HL-60 (cell line): ENCODE data around the gene TRAPPC1.

Experiments
- GABPA ChIP-seq: IDR thresholded peaks from 2 replicates; pipeline ENCODE4 v1.6.1; 2012; ENCODE audit warnings: low read depth
- POLR2AphosphoS5 ChIP-seq: IDR thresholded peaks from 2 replicates; pipeline ENCODE4 v1.6.1; 2012; ENCODE audit warnings: low read depth
- SPI1 ChIP-seq: IDR thresholded peaks from 2 replicates; pipeline ENCODE4 v1.6.1; 2012; ENCODE audit warnings: low read depth, mild to moderate bottlenecking, borderline replicate concordance
- TF ChIP-seq, protein P1 (sequence below): IDR thresholded peaks from one replicate; pipeline ENCODE4 v1.5.1; 2011; ENCODE audit warnings: low read length, control low read depth, inconsistent platforms; ENCODE audit not compliant: insufficient read depth
- TF ChIP-seq, protein P2 (sequence below): IDR thresholded peaks from 2 replicates; pipeline ENCODE4 v1.6.1; 2012; ENCODE audit warnings: low read depth; ENCODE audit not compliant: insufficient replicate concordance

DNA sequence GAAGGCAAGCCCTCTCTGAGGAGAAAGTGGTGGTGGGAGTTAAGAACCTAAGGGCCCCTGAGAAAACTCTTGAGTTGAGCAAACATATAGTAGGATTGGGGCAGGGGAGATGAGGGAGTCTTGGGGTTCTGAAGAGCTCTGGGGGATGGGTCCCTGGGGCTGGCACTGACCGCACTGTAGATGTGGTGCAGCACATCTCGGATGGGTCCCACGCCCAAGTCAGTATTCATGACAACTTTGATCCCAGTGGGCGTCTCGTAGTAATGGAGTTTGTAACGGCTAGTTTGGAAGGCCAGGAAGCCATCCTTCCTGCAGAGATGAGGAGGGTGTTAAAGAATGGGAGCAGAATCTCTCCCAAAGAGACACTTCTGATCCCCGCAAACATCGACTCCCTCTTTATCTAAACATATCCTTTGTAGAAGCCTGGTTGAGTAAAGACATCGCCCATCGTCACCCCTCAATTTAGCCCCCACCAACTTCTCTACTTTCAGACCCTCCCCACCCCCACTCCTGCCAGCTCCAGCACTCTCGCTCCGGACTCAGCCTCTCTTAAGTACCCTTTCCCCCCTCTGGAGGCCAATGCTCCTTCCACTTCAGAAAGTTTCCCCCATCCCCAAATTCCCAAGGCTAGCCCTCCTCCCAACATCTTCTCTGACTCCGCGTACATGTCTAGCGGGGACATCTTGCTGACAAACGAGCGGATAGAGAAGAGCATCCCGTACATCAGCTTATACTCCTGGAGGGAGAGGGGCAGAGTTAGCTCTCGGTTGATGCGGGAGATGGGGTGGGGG lies 710 bp downstream of the TRAPPC1 start:
- TF ChIP-seq, protein P1, sequence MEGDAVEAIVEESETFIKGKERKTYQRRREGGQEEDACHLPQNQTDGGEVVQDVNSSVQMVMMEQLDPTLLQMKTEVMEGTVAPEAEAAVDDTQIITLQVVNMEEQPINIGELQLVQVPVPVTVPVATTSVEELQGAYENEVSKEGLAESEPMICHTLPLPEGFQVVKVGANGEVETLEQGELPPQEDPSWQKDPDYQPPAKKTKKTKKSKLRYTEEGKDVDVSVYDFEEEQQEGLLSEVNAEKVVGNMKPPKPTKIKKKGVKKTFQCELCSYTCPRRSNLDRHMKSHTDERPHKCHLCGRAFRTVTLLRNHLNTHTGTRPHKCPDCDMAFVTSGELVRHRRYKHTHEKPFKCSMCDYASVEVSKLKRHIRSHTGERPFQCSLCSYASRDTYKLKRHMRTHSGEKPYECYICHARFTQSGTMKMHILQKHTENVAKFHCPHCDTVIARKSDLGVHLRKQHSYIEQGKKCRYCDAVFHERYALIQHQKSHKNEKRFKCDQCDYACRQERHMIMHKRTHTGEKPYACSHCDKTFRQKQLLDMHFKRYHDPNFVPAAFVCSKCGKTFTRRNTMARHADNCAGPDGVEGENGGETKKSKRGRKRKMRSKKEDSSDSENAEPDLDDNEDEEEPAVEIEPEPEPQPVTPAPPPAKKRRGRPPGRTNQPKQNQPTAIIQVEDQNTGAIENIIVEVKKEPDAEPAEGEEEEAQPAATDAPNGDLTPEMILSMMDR: no peak
- TF ChIP-seq, protein P2, sequence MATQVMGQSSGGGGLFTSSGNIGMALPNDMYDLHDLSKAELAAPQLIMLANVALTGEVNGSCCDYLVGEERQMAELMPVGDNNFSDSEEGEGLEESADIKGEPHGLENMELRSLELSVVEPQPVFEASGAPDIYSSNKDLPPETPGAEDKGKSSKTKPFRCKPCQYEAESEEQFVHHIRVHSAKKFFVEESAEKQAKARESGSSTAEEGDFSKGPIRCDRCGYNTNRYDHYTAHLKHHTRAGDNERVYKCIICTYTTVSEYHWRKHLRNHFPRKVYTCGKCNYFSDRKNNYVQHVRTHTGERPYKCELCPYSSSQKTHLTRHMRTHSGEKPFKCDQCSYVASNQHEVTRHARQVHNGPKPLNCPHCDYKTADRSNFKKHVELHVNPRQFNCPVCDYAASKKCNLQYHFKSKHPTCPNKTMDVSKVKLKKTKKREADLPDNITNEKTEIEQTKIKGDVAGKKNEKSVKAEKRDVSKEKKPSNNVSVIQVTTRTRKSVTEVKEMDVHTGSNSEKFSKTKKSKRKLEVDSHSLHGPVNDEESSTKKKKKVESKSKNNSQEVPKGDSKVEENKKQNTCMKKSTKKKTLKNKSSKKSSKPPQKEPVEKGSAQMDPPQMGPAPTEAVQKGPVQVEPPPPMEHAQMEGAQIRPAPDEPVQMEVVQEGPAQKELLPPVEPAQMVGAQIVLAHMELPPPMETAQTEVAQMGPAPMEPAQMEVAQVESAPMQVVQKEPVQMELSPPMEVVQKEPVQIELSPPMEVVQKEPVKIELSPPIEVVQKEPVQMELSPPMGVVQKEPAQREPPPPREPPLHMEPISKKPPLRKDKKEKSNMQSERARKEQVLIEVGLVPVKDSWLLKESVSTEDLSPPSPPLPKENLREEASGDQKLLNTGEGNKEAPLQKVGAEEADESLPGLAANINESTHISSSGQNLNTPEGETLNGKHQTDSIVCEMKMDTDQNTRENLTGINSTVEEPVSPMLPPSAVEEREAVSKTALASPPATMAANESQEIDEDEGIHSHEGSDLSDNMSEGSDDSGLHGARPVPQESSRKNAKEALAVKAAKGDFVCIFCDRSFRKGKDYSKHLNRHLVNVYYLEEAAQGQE: no peak
- no peak for TF ChIP-seq POLR2AphosphoS5
- TF ChIP-seq GABPA: no peak
- no peak for TF ChIP-seq SPI1
